Tibial nerve (tissue), 4 donors: Measurements from ENCODE around the gene CBY2. TPM values are rescaled to one million over a fixed set of nuclear protein-coding genes. Genes with fewer than 3 reads are reported as not detected.
"Not testable (repeated sequence)": the region's sequence is repeated elsewhere in the genome, so short reads cannot be mapped to it uniquely, and the experiment has no call there.

Source experiments
- DNase-seq, 2 donors: peaks; one replicate each; pipeline ENCODE4 v3.0.0-alpha.2; 2019; ENCODE audit warnings: low spot score in 2 of 2
- H3K27ac ChIP-seq, 4 donors: fragments of 200-600 bp; sonication (generic) in 3 of 4; one replicate each; pipeline ENCODE4 v1.5.1; 2017 to 2019; ENCODE audit warnings: mild to moderate bottlenecking in 1 of 4
- H3K27me3 ChIP-seq, 2 donors: fragments of 200-600 bp; sonication (generic) in 1 of 2; one replicate each; pipeline versions ENCODE4 v1.5.1 to v1.6.0; 2017 to 2019
- H3K36me3 ChIP-seq, 3 donors: fragments of 200-600 bp; sonication (generic); one replicate each; pipeline ENCODE4 v1.5.1; 2018 to 2019
- H3K4me1 ChIP-seq, 4 donors: fragments of 200-600 bp; sonication (generic) in 3 of 4; one replicate each; pipeline ENCODE4 v1.5.1; 2017 to 2019
- H3K4me3 ChIP-seq, 4 donors: fragments of 200-600 bp; sonication (generic) in 3 of 4; one replicate each; pipeline ENCODE4 v1.5.1; 2017 to 2019; ENCODE audit warnings: mild to moderate bottlenecking in 1 of 4, moderate library complexity in 1 of 4
- H3K9me3 ChIP-seq, 4 donors: fragments of 200-600 bp; sonication (generic) in 3 of 4; one replicate each; pipeline ENCODE4 v1.5.1; 2017 to 2019
- CTCF ChIP-seq, 5 experiments: fragments of 200-600 bp in 3 of 5; fragments of 450-650 bp in 2 of 5; sonication (generic) in 3 of 5; IDR thresholded peaks; one replicate each; pipeline ENCODE4 v1.5.1; 2016 to 2019; ENCODE audit warnings: antibody characterized with exemption in 5 of 5, mild to moderate bottlenecking in 3 of 5, moderate library complexity in 2 of 5
- EP300 ChIP-seq, 2 donors: sonication (generic); formaldehyde crosslinking; IDR thresholded peaks; one replicate each; pipeline ENCODE4 v1.6.1; 2017; ENCODE audit warnings: antibody characterized with exemption in 2 of 2, mild to moderate bottlenecking in 1 of 2
- POLR2A ChIP-seq, 2 donors: fragments of 450-650 bp; IDR thresholded peaks; one replicate each; pipeline ENCODE4 v1.6.1; 2017; ENCODE audit warnings: antibody characterized with exemption in 2 of 2, mild to moderate bottlenecking in 2 of 2, moderate library complexity in 2 of 2
- WGBS, 2 donors: methylation state at CpG; one replicate each; pipeline ENCODE4 v1.1.5; 2018; 5-methylcytosine and 5-hydroxymethylcytosine counted together
- total RNA-seq, 4 donors: library from RNA; depleted of rRNA; stranded (reverse); fragments of >200 nt; gene quantifications; one replicate each; pipeline ENCODE4 v1.1.0, GENCODE V29; 2016

CBY2 gene
- total RNA-seq, 4 donors from 2014 or later: not detected

- no peaks in the 10 kb centered on the region for H3K36me3 ChIP-seq
- H3K4me1 ChIP-seq: no peaks in the 10 kb centered on the region
- 50 to 60% methylated on average over 1 of the region's 1 CpG for WGBS, 2 donors
- TF ChIP-seq EP300 (IDR thresholded peaks at IDR 0.05) (no peak), CTCF (IDR thresholded peaks at IDR 0.05) (no peak), POLR2A (IDR thresholded peaks at IDR 0.05) (no peak)
- H3K27ac ChIP-seq: no peak overlapping the region
- H3K27me3 ChIP-seq: no peaks in the 10 kb centered on the region
- peaks cover 0 to 6% (median 0%) of the 10 kb centered on the region in 4 donors for H3K9me3 ChIP-seq
- DNase-seq: no peak
- no peak overlapping the region for H3K4me3 ChIP-seq
These were observed 40.0 kb upstream of the CBY2 start for GRCh38 chr13:45662162-45662561.

- H3K27me3 ChIP-seq, H3K4me3 ChIP-seq, H3K36me3 ChIP-seq, H3K4me1 ChIP-seq, DNase-seq, H3K27ac ChIP-seq, H3K9me3 ChIP-seq: not testable (repeated sequence)
- WGBS, 2 donors: 100% methylated on average over 1 of the region's 1 CpG
These were observed 39.2 kb upstream of the CBY2 start for GRCh38 chr13:45662903-45663302.

- H3K27me3 ChIP-seq, H3K4me1 ChIP-seq, H3K27ac ChIP-seq, H3K9me3 ChIP-seq, H3K36me3 ChIP-seq, H3K4me3 ChIP-seq, DNase-seq: not testable (repeated sequence)
- WGBS, 2 donors: 87 to 88% methylated on average over 10 to 11 of the region's 14 CpGs
These were observed 32.5 kb upstream of the CBY2 start for GRCh38 chr13:45669626-45670025.

GRCh38 chr13:45670189-45670885 lies 31.8 kb upstream of the CBY2 start:
- no peak for DNase-seq
- Histone ChIP-seq H3K27me3 (no peaks in the 10 kb centered on the region), H3K36me3 (no peaks in the 10 kb centered on the region), H3K9me3 (no peaks in the 10 kb centered on the region), H3K4me3 (no peak overlapping the region), H3K27ac (no peak overlapping the region), H3K4me1 (no peaks in the 10 kb centered on the region)
- TF ChIP-seq POLR2A (IDR thresholded peaks at IDR 0.05) (no peak), CTCF (IDR thresholded peaks at IDR 0.05) (no peak), EP300 (IDR thresholded peaks at IDR 0.05) (no peak)
- 91 to 92% methylated on average over 5 of the region's 5 CpGs for WGBS, 2 donors

- H3K36me3 ChIP-seq: no peaks in the 10 kb centered on the region
- no peaks in the 10 kb centered on the region for H3K9me3 ChIP-seq
- H3K4me1 ChIP-seq: no peaks in the 10 kb centered on the region
- WGBS, 2 donors: 20 to 36% methylated on average over 1 of the region's 1 CpG
- DNase-seq: no peak
- H3K27ac ChIP-seq: no peak overlapping the region
- no peak overlapping the region for H3K4me3 ChIP-seq
- no peaks in the 10 kb centered on the region for H3K27me3 ChIP-seq
- no peak for TF ChIP-seq CTCF (IDR thresholded peaks at IDR 0.05)
- no peak for TF ChIP-seq POLR2A (IDR thresholded peaks at IDR 0.05)
These were observed 27.2 kb upstream of the CBY2 start for GRCh38 chr13:45674908-45675307.

GRCh38 chr13:45678282-45678681 lies 23.8 kb upstream of the CBY2 start:
- no peaks in the 10 kb centered on the region for H3K27me3 ChIP-seq
- H3K27ac ChIP-seq: no peak overlapping the region
- DNase-seq: no peak
- no peaks in the 10 kb centered on the region for H3K9me3 ChIP-seq
- H3K4me1 ChIP-seq: no peaks in the 10 kb centered on the region
- TF ChIP-seq EP300 (IDR thresholded peaks at IDR 0.05): no peak
- TF ChIP-seq CTCF (IDR thresholded peaks at IDR 0.05): no peak
- no peak for TF ChIP-seq POLR2A (IDR thresholded peaks at IDR 0.05)
- no peaks in the 10 kb centered on the region for H3K36me3 ChIP-seq
- H3K4me3 ChIP-seq: no peak overlapping the region
